GM18861 (cell line): ENCODE data around the gene MCRIP2.
"Not testable (repeated sequence)": the region's sequence is repeated elsewhere in the genome, so short reads cannot be mapped to it uniquely, and the experiment has no call there.

Experiments
- ATAC-seq: cut with Tn5 transposase; IDR thresholded peaks from one replicate; pipeline ENCODE4 v1.9.1; 2021; ENCODE audit not compliant: unreplicated experiment

Gene MCRIP2

GRCh38 chr16:679814-680624, 38.4 kb downstream of the MCRIP2 start, which contains the start of gene STUB1:
Gene STUB1 (plus strand): TSS chr16:680410. CDS start chr16:680526, 116 bp downstream.
- no peak for ATAC-seq

- no peak for ATAC-seq
Measured at GRCh38 chr16:680625-680945, 39.0 kb downstream of the MCRIP2 start.

DNA sequence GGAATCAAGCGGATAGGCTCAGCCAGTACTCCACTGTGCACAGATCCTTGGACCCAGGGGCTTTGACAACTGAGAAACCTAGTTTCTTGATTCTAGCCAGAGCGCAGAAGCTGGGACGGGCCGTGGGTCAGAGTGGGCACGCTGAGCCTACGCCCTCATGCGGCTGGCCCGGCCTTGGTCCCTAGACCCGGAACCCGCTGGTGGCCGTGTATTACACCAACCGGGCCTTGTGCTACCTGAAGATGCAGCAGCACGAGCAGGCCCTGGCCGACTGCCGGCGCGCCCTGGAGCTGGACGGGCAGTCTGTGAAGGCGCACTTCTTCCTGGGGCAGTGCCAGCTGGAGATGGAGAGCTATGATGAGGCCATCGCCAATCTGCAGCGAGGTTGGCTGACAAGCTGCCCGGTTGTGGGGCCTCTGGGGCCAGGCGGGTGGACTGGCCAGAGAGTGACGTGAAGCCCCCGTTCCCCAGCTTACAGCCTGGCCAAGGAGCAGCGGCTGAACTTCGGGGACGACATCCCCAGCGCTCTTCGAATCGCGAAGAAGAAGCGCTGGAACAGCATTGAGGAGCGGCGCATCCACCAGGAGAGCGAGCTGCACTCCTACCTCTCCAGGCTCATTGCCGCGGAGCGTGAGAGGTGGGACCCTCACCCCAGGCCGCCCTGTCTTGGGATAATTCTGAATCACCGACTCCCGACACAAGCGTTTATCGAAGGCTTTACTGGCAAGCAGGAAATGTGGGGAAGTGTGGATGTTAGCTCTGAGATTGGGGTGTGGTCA, 39.5 kb downstream of the MCRIP2 start:
- ATAC-seq: no peak

DNA sequence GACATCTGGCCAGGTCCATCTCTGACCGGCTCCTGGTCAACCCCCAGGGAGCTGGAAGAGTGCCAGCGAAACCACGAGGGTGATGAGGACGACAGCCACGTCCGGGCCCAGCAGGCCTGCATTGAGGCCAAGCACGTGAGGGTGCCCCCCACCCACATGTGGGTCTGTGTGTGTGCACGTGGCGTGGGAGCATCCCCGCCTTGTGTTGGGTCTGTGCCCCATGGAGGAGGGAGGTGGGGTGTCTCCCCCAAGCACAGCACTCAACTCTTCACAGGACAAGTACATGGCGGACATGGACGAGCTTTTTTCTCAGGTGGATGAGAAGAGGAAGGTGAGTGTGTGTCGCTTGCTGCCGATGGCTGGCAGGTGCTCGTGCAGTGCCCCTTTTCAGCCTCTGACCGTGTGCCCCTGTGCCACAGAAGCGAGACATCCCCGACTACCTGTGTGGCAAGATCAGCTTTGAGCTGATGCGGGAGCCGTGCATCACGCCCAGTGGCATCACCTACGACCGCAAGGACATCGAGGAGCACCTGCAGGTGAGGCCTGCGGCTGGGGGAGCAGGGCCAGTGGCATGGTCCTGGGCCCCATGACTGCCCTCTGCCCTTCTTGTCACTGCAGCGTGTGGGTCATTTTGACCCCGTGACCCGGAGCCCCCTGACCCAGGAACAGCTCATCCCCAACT, 40.3 kb downstream of the MCRIP2 start:
- no peak for ATAC-seq

DNA sequence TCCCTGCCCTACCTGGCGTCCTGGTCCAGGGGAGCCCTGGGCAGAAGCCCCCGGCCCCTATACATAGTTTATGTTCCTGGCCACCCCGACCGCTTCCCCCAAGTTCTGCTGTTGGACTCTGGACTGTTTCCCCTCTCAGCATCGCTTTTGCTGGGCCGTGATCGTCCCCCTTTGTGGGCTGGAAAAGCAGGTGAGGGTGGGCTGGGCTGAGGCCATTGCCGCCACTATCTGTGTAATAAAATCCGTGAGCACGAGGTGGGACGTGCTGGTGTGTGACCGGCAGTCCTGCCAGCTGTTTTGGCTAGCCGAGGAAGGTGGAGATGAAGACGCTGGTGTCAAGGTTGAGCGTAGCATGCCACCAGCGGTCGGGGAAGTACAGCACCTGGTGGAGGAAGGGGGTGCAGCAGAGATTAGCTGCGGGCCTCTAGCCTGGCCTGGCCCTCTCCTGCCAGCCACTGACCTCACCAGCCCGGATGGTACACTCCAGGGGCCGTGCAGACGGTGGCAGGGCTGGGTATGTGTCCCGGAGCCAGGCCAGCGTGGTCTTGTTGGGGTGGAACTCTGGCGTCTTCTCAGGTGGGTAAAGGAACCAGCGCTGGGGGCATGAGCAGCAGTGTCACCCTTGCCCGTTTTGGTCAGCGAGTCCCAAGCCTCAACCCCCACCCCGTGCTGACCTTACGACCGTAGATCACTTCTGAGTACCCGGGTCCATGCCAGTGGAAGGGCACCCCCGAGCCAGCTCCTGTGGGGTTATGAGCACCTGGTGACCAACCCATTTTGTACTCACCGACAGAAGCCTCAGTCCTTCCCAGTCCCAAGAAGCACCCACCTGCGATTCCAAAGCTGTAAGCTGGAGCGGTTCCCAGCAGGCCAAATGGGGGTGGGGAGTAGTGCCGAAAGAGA, 41.1 kb downstream of the MCRIP2 start:
- no peak for ATAC-seq

GRCh38 chr16:683396-684070, 41.9 kb downstream of the MCRIP2 start:
- no peak for ATAC-seq

- peak; percentile 53 for ATAC-seq
Measured at GRCh38 chr16:684071-684794, 42.6 kb downstream of the MCRIP2 start, which contains the start of gene JMJD8. Gene JMJD8 (minus strand): TSS chr16:684334. CDS start chr16:684319, 15 bp downstream.

DNA sequence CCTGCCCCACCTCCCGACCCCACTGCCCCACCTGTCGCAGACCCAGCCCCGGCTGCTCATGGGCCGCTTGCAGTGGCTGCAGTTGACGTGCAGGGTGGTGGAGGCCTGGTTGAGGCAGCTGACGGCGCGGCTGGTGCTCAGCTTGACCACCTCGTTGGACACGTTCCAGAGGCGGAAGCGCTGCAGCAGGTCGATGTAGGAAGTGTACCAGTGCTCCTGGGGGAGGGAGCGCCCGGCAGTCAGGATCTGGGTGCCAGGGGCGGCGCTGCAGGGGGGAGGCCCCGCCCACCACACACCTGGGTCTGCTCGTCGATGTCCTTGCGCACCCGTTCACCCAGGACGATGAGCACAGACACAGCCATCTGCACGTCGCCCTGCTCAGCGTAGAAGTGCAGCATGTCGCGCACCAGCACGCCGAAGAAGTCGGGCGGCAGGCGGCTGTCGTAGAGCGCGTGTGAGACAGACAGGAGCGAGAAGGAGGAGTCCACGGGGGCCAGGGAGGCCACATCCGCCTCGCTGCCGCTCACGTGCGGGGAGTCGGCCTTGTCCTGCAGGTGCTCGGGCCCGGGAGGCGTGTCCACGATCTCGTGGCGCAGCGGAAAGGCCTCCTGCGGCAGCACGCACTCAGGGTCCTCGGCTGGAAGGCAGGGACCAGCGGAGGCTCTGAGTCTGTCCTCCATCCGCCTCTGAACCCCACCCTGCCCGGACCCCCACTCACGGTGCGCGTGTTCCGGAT, 43.5 kb downstream of the MCRIP2 start:
- no peak for ATAC-seq

DNA sequence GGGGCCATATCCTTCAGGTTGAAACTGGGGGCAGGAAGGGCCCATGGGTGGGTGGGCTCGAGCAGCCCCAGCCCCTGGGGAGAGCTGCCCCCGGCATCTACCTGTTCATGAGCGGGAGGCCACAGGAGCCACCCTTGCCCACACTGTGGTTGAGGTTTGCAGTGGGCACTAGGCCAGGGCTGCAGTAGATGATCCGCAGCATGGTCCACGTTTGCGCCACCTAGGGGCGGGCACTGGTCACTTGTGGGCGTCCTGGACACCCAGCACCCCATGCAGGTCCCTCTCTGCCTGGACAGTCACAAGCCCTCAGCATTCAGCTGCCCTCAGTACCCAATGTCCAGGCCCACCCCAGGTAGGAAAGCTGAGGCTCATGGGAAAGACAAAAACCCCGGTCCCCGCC, 44.3 kb downstream of the MCRIP2 start:
- no peak for ATAC-seq

GRCh38 chr16:686459-687260, 45.0 kb downstream of the MCRIP2 start:
- ATAC-seq: no peak

DNA sequence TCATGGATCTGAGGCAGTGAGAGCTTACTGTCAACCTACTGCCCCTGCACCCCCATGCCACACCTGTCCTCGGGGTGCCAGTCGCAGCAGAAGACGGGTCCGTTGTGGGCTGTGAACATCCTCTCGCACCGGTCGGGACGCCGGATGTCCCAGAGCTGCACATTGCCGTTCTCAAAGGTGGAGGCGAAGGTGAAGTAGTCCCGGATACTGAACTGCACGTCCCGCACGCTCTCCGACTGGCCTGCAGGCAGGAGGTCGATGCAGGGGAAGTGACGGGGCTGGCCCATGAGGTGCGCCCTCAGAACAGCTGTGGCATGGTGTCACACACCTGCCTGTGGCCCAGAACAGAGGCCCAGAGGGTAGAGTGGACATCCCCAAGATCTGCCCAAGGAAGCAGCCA, 45.9 kb downstream of the MCRIP2 start:
- no peak for ATAC-seq

GRCh38 chr16:689175-689897, 47.7 kb downstream of the MCRIP2 start:
- no peak for ATAC-seq

GRCh38 chr16:691242-691641, 49.6 kb downstream of the MCRIP2 start:
- ATAC-seq: not testable (repeated sequence)

DNA sequence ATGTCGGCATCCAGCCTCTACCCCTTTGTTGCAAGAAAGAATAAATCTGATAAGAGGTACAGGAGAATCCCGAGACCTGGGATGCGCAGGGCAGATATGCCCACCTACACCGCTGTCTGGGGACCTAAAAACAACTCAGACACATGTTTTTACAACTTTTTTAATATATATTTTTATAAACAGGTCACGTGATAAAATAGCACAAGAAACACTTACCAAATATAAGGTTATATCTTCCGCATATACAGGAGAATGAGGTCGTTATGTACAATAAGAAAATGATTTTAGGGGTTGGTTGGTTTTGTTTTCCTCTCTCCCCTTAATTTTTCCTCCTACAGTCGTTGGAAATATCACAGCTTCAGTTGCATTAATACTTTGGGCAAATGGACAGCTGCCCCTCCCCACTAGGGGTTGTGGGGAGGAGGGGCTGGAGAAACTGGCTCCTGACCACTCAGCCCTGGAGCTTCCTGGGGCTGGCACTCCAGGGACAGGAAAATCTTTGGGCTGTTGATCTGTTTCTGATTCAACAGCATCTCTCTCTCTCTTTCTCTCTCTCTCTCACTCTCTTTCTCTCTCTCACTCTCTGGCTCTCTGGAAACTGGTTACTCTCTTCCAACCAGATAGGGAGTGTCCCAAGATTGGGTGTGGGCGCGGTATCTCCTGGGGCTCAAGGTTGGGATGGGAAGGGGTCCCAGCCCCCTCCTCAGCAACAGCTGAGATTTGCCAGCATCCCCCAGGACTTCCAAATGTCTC, 50.9 kb downstream of the MCRIP2 start:
- ATAC-seq: no peak

GRCh38 chr16:693364-693763, 51.7 kb downstream of the MCRIP2 start:
- ATAC-seq: no peak

- no peak for ATAC-seq
Measured at GRCh38 chr16:693766-694165, 52.1 kb downstream of the MCRIP2 start.
